KMS-11 (cell line): ENCODE data around the gene ATG10.

Experiments used
- H2AFZ ChIP-seq: fragments of 200-600 bp; sonication (generic); 2 replicates; pipeline ENCODE4 v1.6.1; 2016; ENCODE audit warnings: antibody characterized with exemption, mixed run types, low read depth
- H3K27ac ChIP-seq: fragments of 200-600 bp; sonication (generic); 2 replicates; pipeline ENCODE4 v1.6.1; 2016; ENCODE audit warnings: mild to moderate bottlenecking, mixed run types
- H3K27me3 ChIP-seq: fragments of 200-600 bp; sonication (generic); 2 replicates; pipeline ENCODE4 v1.6.1; 2017; ENCODE audit warnings: mild to moderate bottlenecking, low read depth, mixed run types, moderate library complexity; ENCODE audit not compliant: insufficient read depth
- H3K36me3 ChIP-seq: fragments of 200-600 bp; sonication (generic); 2 replicates; pipeline ENCODE4 v1.6.1; 2017; ENCODE audit warnings: mild to moderate bottlenecking, mixed run types; ENCODE audit not compliant: insufficient read depth
- H3K4me1 ChIP-seq: fragments of 200-600 bp; sonication (generic); 2 replicates; pipeline ENCODE4 v1.6.1; 2016; ENCODE audit warnings: mild to moderate bottlenecking, low read depth, mixed run types; ENCODE audit not compliant: poor library complexity, severe bottlenecking
- H3K4me2 ChIP-seq: fragments of 200-600 bp; sonication (generic); 2 replicates; pipeline ENCODE4 v1.7.0; 2016; ENCODE audit warnings: mild to moderate bottlenecking, mixed run types
- H3K4me3 ChIP-seq: fragments of 200-600 bp; sonication (generic); IDR thresholded peaks from 2 replicates; pipeline ENCODE4 v1.6.1; 2017; ENCODE audit warnings: low read depth, low read length, mixed read lengths; ENCODE audit not compliant: insufficient read depth
- H3K79me2 ChIP-seq: fragments of 200-600 bp; sonication (generic); 2 replicates; pipeline ENCODE4 v1.6.1; 2016; ENCODE audit warnings: low read depth, mixed run types; ENCODE audit not compliant: insufficient read depth
- H3K9ac ChIP-seq: fragments of 200-600 bp; sonication (generic); 2 replicates; pipeline ENCODE4 v1.6.1; 2016; ENCODE audit warnings: mild to moderate bottlenecking, mixed run types
- H4K20me1 ChIP-seq: fragments of 200-600 bp; sonication (generic); 2 replicates; pipeline ENCODE4 v1.6.1; 2016; ENCODE audit warnings: mild to moderate bottlenecking, mixed run types; ENCODE audit not compliant: insufficient read depth
- TF ChIP-seq, protein P1 (sequence below): fragments of 200-600 bp; sonication (generic); conservative IDR thresholded peaks from 2 replicates; pipeline ENCODE4 v1.6.1; 2017; ENCODE audit warnings: low read depth, mild to moderate bottlenecking, antibody characterized with exemption, low read length, moderate library complexity, mixed read lengths

The ATG10 gene

DNA sequence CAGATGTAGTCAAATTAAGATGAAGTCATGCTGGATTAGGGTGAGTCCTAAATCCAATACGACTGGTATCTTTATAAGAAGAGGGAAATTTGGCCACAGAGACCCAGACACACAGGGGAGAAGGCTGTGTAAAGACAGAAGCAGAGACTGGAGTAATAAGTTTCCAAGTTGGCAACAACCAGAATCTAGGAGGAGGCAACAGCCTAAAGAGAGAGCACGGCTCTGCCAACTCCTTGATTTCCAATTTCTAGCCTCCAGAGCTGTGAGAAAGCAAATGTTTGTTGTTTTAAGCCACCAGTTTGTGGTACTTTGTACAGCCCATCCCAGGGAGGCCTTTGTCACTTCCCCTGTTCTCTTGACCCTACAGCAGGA lies 74.4 kb downstream of the ATG10 start:
- H3K4me2 ChIP-seq, result no peak overlapping the region
- H2AFZ ChIP-seq, result no peak overlapping the region
- no peak overlapping the region for H3K9ac ChIP-seq
- H3K4me3 ChIP-seq, result no peak overlapping the region
- no peak overlapping the region for H3K27ac ChIP-seq
- H4K20me1 ChIP-seq, result peaks cover 6% of the 10 kb centered on the region; the same call in 1 of the 2 replicates
- no peaks in the 10 kb centered on the region for H3K79me2 ChIP-seq
- H3K27me3 ChIP-seq, result no peaks in the 10 kb centered on the region
- H3K36me3 ChIP-seq, result no peaks in the 10 kb centered on the region; the same call in none of the 2 replicates
- peaks cover 19% of the 10 kb centered on the region for H3K4me1 ChIP-seq
- TF ChIP-seq, protein P1, sequence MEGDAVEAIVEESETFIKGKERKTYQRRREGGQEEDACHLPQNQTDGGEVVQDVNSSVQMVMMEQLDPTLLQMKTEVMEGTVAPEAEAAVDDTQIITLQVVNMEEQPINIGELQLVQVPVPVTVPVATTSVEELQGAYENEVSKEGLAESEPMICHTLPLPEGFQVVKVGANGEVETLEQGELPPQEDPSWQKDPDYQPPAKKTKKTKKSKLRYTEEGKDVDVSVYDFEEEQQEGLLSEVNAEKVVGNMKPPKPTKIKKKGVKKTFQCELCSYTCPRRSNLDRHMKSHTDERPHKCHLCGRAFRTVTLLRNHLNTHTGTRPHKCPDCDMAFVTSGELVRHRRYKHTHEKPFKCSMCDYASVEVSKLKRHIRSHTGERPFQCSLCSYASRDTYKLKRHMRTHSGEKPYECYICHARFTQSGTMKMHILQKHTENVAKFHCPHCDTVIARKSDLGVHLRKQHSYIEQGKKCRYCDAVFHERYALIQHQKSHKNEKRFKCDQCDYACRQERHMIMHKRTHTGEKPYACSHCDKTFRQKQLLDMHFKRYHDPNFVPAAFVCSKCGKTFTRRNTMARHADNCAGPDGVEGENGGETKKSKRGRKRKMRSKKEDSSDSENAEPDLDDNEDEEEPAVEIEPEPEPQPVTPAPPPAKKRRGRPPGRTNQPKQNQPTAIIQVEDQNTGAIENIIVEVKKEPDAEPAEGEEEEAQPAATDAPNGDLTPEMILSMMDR, result no peak

DNA sequence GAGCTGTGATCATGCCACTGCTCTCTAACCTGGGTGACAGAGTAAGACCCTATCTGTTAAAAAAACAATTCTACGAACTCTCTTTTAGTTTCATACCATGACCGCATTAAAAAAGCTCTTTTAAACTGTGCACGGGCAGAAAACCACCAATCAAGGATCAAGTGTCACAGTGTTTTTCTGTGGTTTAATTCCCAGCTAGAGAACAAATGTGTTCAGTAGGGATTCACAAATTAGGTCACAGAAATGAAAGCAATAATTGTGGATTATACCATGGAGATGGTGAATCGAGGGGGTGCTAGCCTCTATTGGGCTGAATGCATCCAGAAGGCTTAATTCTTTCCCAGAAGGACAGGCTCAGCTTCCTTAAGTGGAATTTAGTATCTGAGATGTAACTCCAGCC lies 79.1 kb downstream of the ATG10 start:
- TF ChIP-seq, protein P1, result no peak
- Histone ChIP-seq H3K4me2 (peak overlapping the region; percentile 76), H2AFZ (no peak overlapping the region), H3K79me2 (no peaks in the 10 kb centered on the region), H3K4me1 (peaks cover 66% of the 10 kb centered on the region), H3K4me3 (no peak overlapping the region), H3K9ac (no peak overlapping the region), H3K27me3 (no peaks in the 10 kb centered on the region), H3K27ac (peak overlapping the region; percentile 1; the same call in 1 of the 2 replicates), H3K36me3 (no peaks in the 10 kb centered on the region; the same call in 1 of the 2 replicates), H4K20me1 (peaks cover 6% of the 10 kb centered on the region; the same call in 1 of the 2 replicates)

DNA sequence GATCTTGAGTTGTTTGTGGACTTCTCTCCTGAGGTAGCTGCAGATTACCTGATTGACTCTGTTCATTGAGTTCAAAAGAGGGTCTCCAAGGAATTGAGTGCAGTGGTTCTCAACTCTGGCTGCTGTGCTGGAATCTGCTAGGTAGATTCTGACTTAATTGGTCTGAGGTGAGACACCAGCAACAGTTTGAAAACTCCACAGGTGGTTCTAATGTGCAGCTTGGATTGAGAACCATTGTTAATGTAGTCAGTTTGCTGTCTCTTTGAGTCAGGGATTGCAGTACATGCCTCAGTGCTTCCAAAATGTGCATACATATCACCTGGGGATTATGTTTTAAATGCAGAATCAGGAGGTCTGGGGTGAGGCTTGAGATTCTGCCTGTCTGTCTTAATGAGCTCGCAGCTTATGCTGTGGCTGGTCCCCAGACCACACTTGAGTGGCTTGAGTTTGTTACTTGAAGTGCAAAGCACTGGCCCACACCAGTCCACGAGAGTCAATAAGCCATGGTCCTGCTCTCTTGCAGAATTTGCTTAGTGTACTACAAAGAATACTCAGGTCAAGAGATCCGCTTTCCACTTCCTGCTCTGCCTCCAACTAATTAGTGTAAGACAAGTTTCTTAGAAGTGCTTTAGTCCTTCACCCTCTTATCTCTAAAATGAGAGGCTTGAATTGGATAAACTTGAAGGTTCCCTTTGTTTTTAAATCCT lies 82.3 kb downstream of the ATG10 start:
- Histone ChIP-seq H3K4me2 (peak overlapping the region; percentile 76; the same call in 1 of the 2 replicates), H3K79me2 (no peaks in the 10 kb centered on the region), H3K4me3 (no peak overlapping the region), H3K9ac (no peak overlapping the region), H3K36me3 (no peaks in the 10 kb centered on the region; the same call in 1 of the 2 replicates), H3K4me1 (peaks cover 98% of the 10 kb centered on the region), H3K27ac (0 out of 2 replicates have a peak overlapping the region, but pooled peaks have one; percentile 10), H2AFZ (no peak overlapping the region), H3K27me3 (no peaks in the 10 kb centered on the region), H4K20me1 (peaks cover 6% of the 10 kb centered on the region; the same call in 1 of the 2 replicates)
- TF ChIP-seq, protein P1, result no peak

DNA sequence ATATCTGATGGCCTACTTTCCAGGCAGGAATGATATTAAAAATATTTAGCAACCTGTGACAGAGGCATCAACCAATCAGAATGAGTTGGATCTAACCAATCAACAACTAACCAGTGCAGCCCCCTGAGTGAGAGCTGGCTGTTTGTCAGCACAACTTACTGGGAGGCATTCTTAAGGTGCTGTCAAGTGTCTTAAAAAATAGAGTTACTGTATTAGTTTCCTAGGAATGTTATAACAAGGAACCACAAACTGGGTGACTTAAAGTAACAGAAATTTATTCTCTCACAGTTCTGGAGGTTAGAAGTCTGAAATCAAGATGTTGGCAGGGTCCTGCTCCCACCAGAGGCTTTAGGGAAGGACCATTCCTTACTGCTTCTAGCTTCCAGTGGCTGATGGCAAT lies 85.2 kb downstream of the ATG10 start:
- Histone ChIP-seq H3K4me1 (peaks cover 78% of the 10 kb centered on the region), H3K4me2 (peak overlapping the region; percentile 76), H3K36me3 (no peaks in the 10 kb centered on the region), H2AFZ (no peak overlapping the region), H3K4me3 (no peak overlapping the region), H3K27me3 (no peaks in the 10 kb centered on the region), H3K9ac (no peak overlapping the region), H3K27ac (no peak overlapping the region), H3K79me2 (no peaks in the 10 kb centered on the region), H4K20me1 (no peaks in the 10 kb centered on the region)
- TF ChIP-seq, protein P1, result no peak
